Sigmoid colon (tissue), 4 donors: ENCODE data around the gene SMOC2.

Source experiments
- CTCF ChIP-seq, 4 experiments: fragments of 450-650 bp in 3 of 4; fragments of 200-600 bp in 1 of 4; IDR thresholded peaks; one replicate each; pipeline ENCODE4 v1.5.1; 2016 to 2019; ENCODE audit warnings: antibody characterized with exemption in 4 of 4, mild to moderate bottlenecking in 3 of 4, moderate library complexity in 2 of 4
- EP300 ChIP-seq, 4 donors: sonication (generic); formaldehyde crosslinking; IDR thresholded peaks; one replicate each; pipeline ENCODE4 v1.6.1; 2017; ENCODE audit warnings: antibody characterized with exemption in 4 of 4
- POLR2A ChIP-seq, 2 donors: fragments of 450-650 bp; IDR thresholded peaks; one replicate each; pipeline ENCODE4 v1.6.1; 2016; ENCODE audit warnings: antibody characterized with exemption in 2 of 2, mild to moderate bottlenecking in 2 of 2, moderate library complexity in 2 of 2
- POLR2AphosphoS5 ChIP-seq, 4 donors: sonication (generic); formaldehyde crosslinking; IDR thresholded peaks; one replicate each; pipeline ENCODE4 v1.6.1; 2017; ENCODE audit warnings: antibody characterized with exemption in 4 of 4

GRCh38 chr6:168711049-168711640 is 270.2 kb downstream of the SMOC2 start:
- TF ChIP-seq CTCF (IDR thresholded peaks at IDR 0.05) = peak in 2 of 4 experiments; percentile 23 to 43
- no peak for TF ChIP-seq POLR2A (IDR thresholded peaks at IDR 0.05)
- TF ChIP-seq POLR2AphosphoS5 (IDR thresholded peaks at IDR 0.05) = no peak
- TF ChIP-seq EP300 (IDR thresholded peaks at IDR 0.05) = no peak
